ENCODE data around the gene NCSTN.

Gene NCSTN

GRCh38 chr1:160397651-160398050, 54.5 kb downstream of the NCSTN start:
- H3K9me3 ChIP-seq (ENCODE audit: control insufficient read depth in 2 of 2, low read length in 2 of 2): no peaks in the 10 kb centered on the region
- no peaks in the 10 kb centered on the region for H3K36me3 ChIP-seq (ENCODE audit: control insufficient read depth in 2 of 2, insufficient read depth in 2 of 2, low read length in 2 of 2)
- peaks cover 19% of the 10 kb centered on the region for H3K4me1 ChIP-seq (ENCODE audit: control insufficient read depth, insufficient read depth, low read length)
- H3K27me3 ChIP-seq (ENCODE audit: control insufficient read depth in 1 of 2, insufficient read depth in 2 of 2, low read length in 2 of 2): peaks cover 0 to 2% of the 10 kb centered on the region in 2 donors
- no peak overlapping the region for H3K9ac ChIP-seq (ENCODE audit: low read length in 2 of 2)
- no peak overlapping the region for H3K27ac ChIP-seq (ENCODE audit: low read length)
- H3K4me3 ChIP-seq (ENCODE audit: low read length in 2 of 2): no peak overlapping the region

GRCh38 chr1:160398823-160399222, 55.6 kb downstream of the NCSTN start:
- no peak overlapping the region for H3K27ac ChIP-seq (ENCODE audit: low read length)
- H3K27me3 ChIP-seq (ENCODE audit: control insufficient read depth in 1 of 2, insufficient read depth in 2 of 2, low read length in 2 of 2): peaks cover 0 to 2% of the 10 kb centered on the region in 2 donors
- peaks cover 19% of the 10 kb centered on the region for H3K4me1 ChIP-seq (ENCODE audit: control insufficient read depth, insufficient read depth, low read length)
- no peaks in the 10 kb centered on the region for H3K36me3 ChIP-seq (ENCODE audit: control insufficient read depth in 2 of 2, insufficient read depth in 2 of 2, low read length in 2 of 2)
- no peak overlapping the region for H3K4me3 ChIP-seq (ENCODE audit: low read length in 2 of 2)
- no peak overlapping the region for H3K9ac ChIP-seq (ENCODE audit: low read length in 2 of 2)
- no peaks in the 10 kb centered on the region for H3K9me3 ChIP-seq (ENCODE audit: control insufficient read depth in 2 of 2, low read length in 2 of 2)

GRCh38 chr1:160399544-160400222, 56.5 kb downstream of the NCSTN start:
- peak overlapping the region; percentile 63 to 77 for H3K4me3 ChIP-seq (ENCODE audit: low read length in 2 of 2)
- no peak overlapping the region for H3K27ac ChIP-seq (ENCODE audit: low read length)
- no peaks in the 10 kb centered on the region for H3K9me3 ChIP-seq (ENCODE audit: control insufficient read depth in 2 of 2, low read length in 2 of 2)
- no peaks in the 10 kb centered on the region for H3K27me3 ChIP-seq (ENCODE audit: control insufficient read depth in 1 of 2, insufficient read depth in 2 of 2, low read length in 2 of 2)
- peak overlapping the region; percentile 70 to 75 for H3K9ac ChIP-seq (ENCODE audit: low read length in 2 of 2)
- H3K36me3 ChIP-seq (ENCODE audit: control insufficient read depth in 2 of 2, insufficient read depth in 2 of 2, low read length in 2 of 2): no peaks in the 10 kb centered on the region
- H3K4me1 ChIP-seq (ENCODE audit: control insufficient read depth, insufficient read depth, low read length): peaks cover 19% of the 10 kb centered on the region

GRCh38 chr1:160400223-160400645, 57.1 kb downstream of the NCSTN start, which contains the start of gene VANGL2:
Gene VANGL2, plus strand, starts transcription at chr1:160400564. Its CDS starts 15,274 bp downstream, at chr1:160415838.
- Histone ChIP-seq H3K4me1 (ENCODE audit: control insufficient read depth, insufficient read depth, low read length) (peaks cover 19% of the 10 kb centered on the region), H3K9ac (ENCODE audit: low read length in 2 of 2) (peak within 1 kb of the TSS; percentile 75), H3K9me3 (ENCODE audit: control insufficient read depth in 2 of 2, low read length in 2 of 2) (no peaks in the 10 kb centered on the region), H3K36me3 (ENCODE audit: control insufficient read depth in 2 of 2, insufficient read depth in 2 of 2, low read length in 2 of 2) (no peaks in the 10 kb centered on the region), H3K27ac (ENCODE audit: low read length) (peak within 1 kb of the TSS; percentile 18), H3K4me3 (ENCODE audit: low read length in 2 of 2) (peak within 1 kb of the TSS; percentile 78 to 80), H3K27me3 (ENCODE audit: control insufficient read depth in 1 of 2, insufficient read depth in 2 of 2, low read length in 2 of 2) (no peaks in the 10 kb centered on the region)

GRCh38 chr1:160400646-160401486, 57.7 kb downstream of the NCSTN start:
- Histone ChIP-seq H3K27ac (ENCODE audit: low read length) (peak overlapping the region; percentile 18), H3K9ac (ENCODE audit: low read length in 2 of 2) (peak overlapping the region; percentile 55 to 75), H3K4me3 (ENCODE audit: low read length in 2 of 2) (peak overlapping the region; percentile 78 to 80), H3K9me3 (ENCODE audit: control insufficient read depth in 2 of 2, low read length in 2 of 2) (no peaks in the 10 kb centered on the region), H3K27me3 (ENCODE audit: control insufficient read depth in 1 of 2, insufficient read depth in 2 of 2, low read length in 2 of 2) (no peaks in the 10 kb centered on the region), H3K4me1 (ENCODE audit: control insufficient read depth, insufficient read depth, low read length) (peaks cover 19% of the 10 kb centered on the region), H3K36me3 (ENCODE audit: control insufficient read depth in 2 of 2, insufficient read depth in 2 of 2, low read length in 2 of 2) (no peaks in the 10 kb centered on the region)

GRCh38 chr1:160401487-160401805, 58.3 kb downstream of the NCSTN start:
- no peaks in the 10 kb centered on the region for H3K27me3 ChIP-seq (ENCODE audit: control insufficient read depth in 1 of 2, insufficient read depth in 2 of 2, low read length in 2 of 2)
- H3K4me1 ChIP-seq (ENCODE audit: control insufficient read depth, insufficient read depth, low read length): peaks cover 19% of the 10 kb centered on the region
- peak overlapping the region; percentile 55 to 75 for H3K9ac ChIP-seq (ENCODE audit: low read length in 2 of 2)
- H3K9me3 ChIP-seq (ENCODE audit: control insufficient read depth in 2 of 2, low read length in 2 of 2): no peaks in the 10 kb centered on the region
- H3K4me3 ChIP-seq (ENCODE audit: low read length in 2 of 2): peak overlapping the region; percentile 78 to 80
- no peak overlapping the region for H3K27ac ChIP-seq (ENCODE audit: low read length)
- no peaks in the 10 kb centered on the region for H3K36me3 ChIP-seq (ENCODE audit: control insufficient read depth in 2 of 2, insufficient read depth in 2 of 2, low read length in 2 of 2)

GRCh38 chr1:160402001-160402795, 59.0 kb downstream of the NCSTN start:
- H3K9ac ChIP-seq (ENCODE audit: low read length in 2 of 2): no peak overlapping the region

GRCh38 chr1:160403244-160403643, 60.1 kb downstream of the NCSTN start:
- no peak overlapping the region for H3K27ac ChIP-seq (ENCODE audit: low read length)
- no peaks in the 10 kb centered on the region for H3K27me3 ChIP-seq (ENCODE audit: control insufficient read depth in 1 of 2, insufficient read depth in 2 of 2, low read length in 2 of 2)
- no peaks in the 10 kb centered on the region for H3K9me3 ChIP-seq (ENCODE audit: control insufficient read depth in 2 of 2, low read length in 2 of 2)
- H3K4me3 ChIP-seq (ENCODE audit: low read length in 2 of 2): no peak overlapping the region
- H3K9ac ChIP-seq (ENCODE audit: low read length in 2 of 2): no peak overlapping the region
- no peaks in the 10 kb centered on the region for H3K36me3 ChIP-seq (ENCODE audit: control insufficient read depth in 2 of 2, insufficient read depth in 2 of 2, low read length in 2 of 2)
- peaks cover 19% of the 10 kb centered on the region for H3K4me1 ChIP-seq (ENCODE audit: control insufficient read depth, insufficient read depth, low read length)

More at GRCh38 chr1:160402001-160402795, 59.0 kb downstream of the NCSTN start:
- Histone ChIP-seq H3K36me3 (ENCODE audit: control insufficient read depth in 2 of 2, insufficient read depth in 2 of 2, low read length in 2 of 2) (no peaks in the 10 kb centered on the region), H3K4me3 (ENCODE audit: low read length in 2 of 2) (peak overlapping the region; percentile 78 to 80), H3K4me1 (ENCODE audit: control insufficient read depth, insufficient read depth, low read length) (peaks cover 19% of the 10 kb centered on the region), H3K27ac (ENCODE audit: low read length) (no peak overlapping the region), H3K27me3 (ENCODE audit: control insufficient read depth in 1 of 2, insufficient read depth in 2 of 2, low read length in 2 of 2) (no peaks in the 10 kb centered on the region), H3K9me3 (ENCODE audit: control insufficient read depth in 2 of 2, low read length in 2 of 2) (no peaks in the 10 kb centered on the region)

GRCh38 chr1:160404094-160404493, 60.9 kb downstream of the NCSTN start:
- Histone ChIP-seq H3K27me3 (ENCODE audit: control insufficient read depth in 1 of 2, insufficient read depth in 2 of 2, low read length in 2 of 2) (no peaks in the 10 kb centered on the region), H3K27ac (ENCODE audit: low read length) (no peak overlapping the region), H3K9me3 (ENCODE audit: control insufficient read depth in 2 of 2, low read length in 2 of 2) (no peaks in the 10 kb centered on the region), H3K4me1 (ENCODE audit: control insufficient read depth, insufficient read depth, low read length) (peaks cover 19% of the 10 kb centered on the region), H3K4me3 (ENCODE audit: low read length in 2 of 2) (no peak overlapping the region), H3K9ac (ENCODE audit: low read length in 2 of 2) (peak overlapping the region in 1 of 2 donors; percentile 13), H3K36me3 (ENCODE audit: control insufficient read depth in 2 of 2, insufficient read depth in 2 of 2, low read length in 2 of 2) (no peaks in the 10 kb centered on the region)

GRCh38 chr1:160405331-160405877, 62.2 kb downstream of the NCSTN start:
- peaks cover 13% of the 10 kb centered on the region for H3K4me1 ChIP-seq (ENCODE audit: control insufficient read depth, insufficient read depth, low read length)
- no peak overlapping the region for H3K27ac ChIP-seq (ENCODE audit: low read length)
- no peaks in the 10 kb centered on the region for H3K36me3 ChIP-seq (ENCODE audit: control insufficient read depth in 2 of 2, insufficient read depth in 2 of 2, low read length in 2 of 2)
- peaks cover 0 to 3% of the 10 kb centered on the region in 2 donors for H3K27me3 ChIP-seq (ENCODE audit: control insufficient read depth in 1 of 2, insufficient read depth in 2 of 2, low read length in 2 of 2)
- H3K9ac ChIP-seq (ENCODE audit: low read length in 2 of 2): no peak overlapping the region
- H3K9me3 ChIP-seq (ENCODE audit: control insufficient read depth in 2 of 2, low read length in 2 of 2): no peaks in the 10 kb centered on the region
- H3K4me3 ChIP-seq (ENCODE audit: low read length in 2 of 2): no peak overlapping the region

Measured in stomach smooth muscle (tissue), 2 donors.